Gastrocnemius medialis (tissue), 4 donors: ENCODE results near the gene SMIM44. TPM values are rescaled to one million over a fixed set of nuclear protein-coding genes. Genes with fewer than 3 reads are reported as not detected.

Source experiments
- ATAC-seq, 2 donors: fragments of 150-250 bp; one replicate each; pipeline ENCODE4 v1.9.1; 2016
- DNase-seq, 2 donors: peaks; one replicate each; pipeline ENCODE4 v3.0.0-alpha.2; 2019
- H3K27ac ChIP-seq, 4 donors: fragments of 200-600 bp; sonication (generic); 1 replicate in 1 of 4; 2 replicates in 3 of 4; pipeline ENCODE4 v1.5.1; 2016 to 2018; ENCODE audit warnings: mild to moderate bottlenecking in 2 of 4, moderate library complexity in 1 of 4
- H3K27me3 ChIP-seq, 3 donors: fragments of 200-600 bp; sonication (generic) in 2 of 3; 1 replicate in 1 of 3; 2 replicates in 2 of 3; pipeline versions ENCODE4 v1.5.1 to v1.6.0; 2016 to 2019; ENCODE audit warnings: mild to moderate bottlenecking in 1 of 3, moderate library complexity in 1 of 3
- H3K36me3 ChIP-seq, 2 donors: fragments of 200-600 bp; sonication (generic) in 1 of 2; one replicate each; pipeline ENCODE4 v1.5.1; 2017 to 2018
- H3K4me1 ChIP-seq, 2 donors: fragments of 200-600 bp; sonication (generic) in 1 of 2; one replicate each; pipeline ENCODE4 v1.5.1; 2016 to 2017; ENCODE audit warnings: mild to moderate bottlenecking in 2 of 2
- H3K4me3 ChIP-seq, 4 donors: fragments of 200-600 bp; sonication (generic) in 3 of 4; 1 replicate in 1 of 4; 2 replicates in 3 of 4; pipeline ENCODE4 v1.5.1; 2016 to 2019; ENCODE audit warnings: mild to moderate bottlenecking in 2 of 4
- H3K9me3 ChIP-seq, 3 donors: fragments of 200-600 bp; sonication (generic) in 2 of 3; 1 replicate in 1 of 3; 2 replicates in 2 of 3; pipeline ENCODE4 v1.5.1; 2016 to 2019
- POLR2A ChIP-seq, 2 donors: fragments of 450-650 bp; IDR thresholded peaks; one replicate each; pipeline ENCODE4 v1.6.1; 2017; ENCODE audit warnings: antibody characterized with exemption in 2 of 2, mild to moderate bottlenecking in 2 of 2, moderate library complexity in 2 of 2
- in situ Hi-C, 4 donors: fragments of 200-750 bp; cut with MboI; loops; one replicate each; pipeline versions ENCODE4 v1.15.0 to v1.8.0; 2017; ENCODE audit warnings: low sequenced_read_pairs in 4 of 4
- intact Hi-C: fragments of 100-400 bp; cut with DNase I; formaldehyde crosslinking; loops from one replicate; pipeline ENCODE4 v1.15.1; 2023; ENCODE audit warnings: low total_unique reads
- total RNA-seq, 4 donors: library from RNA; depleted of rRNA; stranded (reverse); fragments of >200 nt; gene quantifications; one replicate each; pipeline versions ENCODE4 v1.1.0 to v1.2.3, GENCODE V29; 2016
- TF ChIP-seq, protein P1 (sequence below), 5 experiments: fragments of 450-650 bp in 3 of 5; fragments of 200-600 bp in 2 of 5; sonication (generic) in 2 of 5; IDR thresholded peaks in 4 of 5; conservative IDR thresholded peaks in 1 of 5; 1 replicate in 4 of 5; 2 replicates in 1 of 5; pipeline ENCODE4 v1.5.1; 2016 to 2019; ENCODE audit warnings: antibody characterized with exemption in 5 of 5, mild to moderate bottlenecking in 3 of 5, moderate library complexity in 3 of 5

The SMIM44 gene
- total RNA-seq, 4 donors from 2014 or later: not detected

DNA sequence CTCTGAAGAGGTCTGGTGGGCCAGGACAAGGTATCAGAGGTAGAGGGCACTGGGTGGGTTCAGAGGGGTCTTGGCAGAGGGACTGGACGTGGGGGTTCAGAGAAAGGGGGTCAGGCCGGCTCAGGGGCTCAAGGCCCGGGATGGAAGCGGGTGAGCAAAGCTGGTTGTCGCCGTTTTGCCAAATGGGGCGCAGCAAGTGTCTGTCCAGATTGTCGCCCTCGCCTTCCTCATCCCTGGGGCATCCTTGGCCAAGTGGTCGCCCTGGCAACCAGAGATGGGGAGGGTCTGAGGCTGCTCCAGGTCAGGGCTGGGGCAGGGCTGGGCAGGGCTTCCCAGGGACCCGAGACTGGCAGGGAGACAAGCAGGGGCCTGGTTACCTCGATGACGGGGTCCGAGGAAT, 10.4 kb upstream of the SMIM44 start:
- intact Hi-C loops: no loop called here

DNA sequence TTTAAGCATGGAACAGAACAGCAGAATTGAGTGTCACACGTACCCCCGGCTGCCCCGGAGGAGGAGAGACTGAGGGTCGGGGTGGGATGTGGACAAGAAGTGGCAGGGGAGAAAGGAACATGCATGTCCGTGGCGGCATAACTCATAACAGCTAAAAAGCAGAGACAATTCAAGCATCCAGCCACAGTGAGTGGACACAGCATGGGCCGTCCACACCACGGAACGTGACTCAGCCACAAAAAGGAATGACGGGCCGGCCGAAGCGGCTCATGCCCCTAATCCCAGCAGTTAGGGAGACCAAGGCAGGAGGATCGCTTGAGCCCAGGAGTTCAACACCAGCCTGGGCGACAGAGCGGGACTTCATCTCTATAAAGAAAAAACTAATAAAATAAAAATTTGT, 9.7 kb upstream of the SMIM44 start:
- TF ChIP-seq, protein P1, sequence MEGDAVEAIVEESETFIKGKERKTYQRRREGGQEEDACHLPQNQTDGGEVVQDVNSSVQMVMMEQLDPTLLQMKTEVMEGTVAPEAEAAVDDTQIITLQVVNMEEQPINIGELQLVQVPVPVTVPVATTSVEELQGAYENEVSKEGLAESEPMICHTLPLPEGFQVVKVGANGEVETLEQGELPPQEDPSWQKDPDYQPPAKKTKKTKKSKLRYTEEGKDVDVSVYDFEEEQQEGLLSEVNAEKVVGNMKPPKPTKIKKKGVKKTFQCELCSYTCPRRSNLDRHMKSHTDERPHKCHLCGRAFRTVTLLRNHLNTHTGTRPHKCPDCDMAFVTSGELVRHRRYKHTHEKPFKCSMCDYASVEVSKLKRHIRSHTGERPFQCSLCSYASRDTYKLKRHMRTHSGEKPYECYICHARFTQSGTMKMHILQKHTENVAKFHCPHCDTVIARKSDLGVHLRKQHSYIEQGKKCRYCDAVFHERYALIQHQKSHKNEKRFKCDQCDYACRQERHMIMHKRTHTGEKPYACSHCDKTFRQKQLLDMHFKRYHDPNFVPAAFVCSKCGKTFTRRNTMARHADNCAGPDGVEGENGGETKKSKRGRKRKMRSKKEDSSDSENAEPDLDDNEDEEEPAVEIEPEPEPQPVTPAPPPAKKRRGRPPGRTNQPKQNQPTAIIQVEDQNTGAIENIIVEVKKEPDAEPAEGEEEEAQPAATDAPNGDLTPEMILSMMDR (IDR thresholded peaks at IDR 0.05 in 4 of 5, conservative IDR thresholded peaks at IDR 0.05 in 1 of 5): no peak
- H3K9me3 ChIP-seq: no peaks in the 10 kb centered on the region
- H3K4me1 ChIP-seq: no peaks in the 10 kb centered on the region
- no peaks in the 10 kb centered on the region for H3K27me3 ChIP-seq
- intact Hi-C loops: no loop called here
- peaks cover 0 to 44% of the 10 kb centered on the region in 2 donors for H3K36me3 ChIP-seq
- H3K27ac ChIP-seq: no peak overlapping the region
- in situ Hi-C loops: no loop called here
- ATAC-seq (no peak), DNase-seq (no peak)
- H3K4me3 ChIP-seq: no peak overlapping the region

More for the DNA sequence above, 10.4 kb upstream of the SMIM44 start:
- ATAC-seq: no peak
- in situ Hi-C loops: no loop called here
- H3K4me1 ChIP-seq: no peaks in the 10 kb centered on the region
- no peak overlapping the region for H3K4me3 ChIP-seq
- no peaks in the 10 kb centered on the region for H3K9me3 ChIP-seq
- no peak overlapping the region for H3K27ac ChIP-seq
- no peaks in the 10 kb centered on the region for H3K27me3 ChIP-seq
- DNase-seq: no peak
- H3K36me3 ChIP-seq: peaks cover 0 to 44% of the 10 kb centered on the region in 2 donors
- TF ChIP-seq, protein P1 (IDR thresholded peaks at IDR 0.05 in 4 of 5, conservative IDR thresholded peaks at IDR 0.05 in 1 of 5): no peak
- no peak for TF ChIP-seq POLR2A (IDR thresholded peaks at IDR 0.05)

DNA sequence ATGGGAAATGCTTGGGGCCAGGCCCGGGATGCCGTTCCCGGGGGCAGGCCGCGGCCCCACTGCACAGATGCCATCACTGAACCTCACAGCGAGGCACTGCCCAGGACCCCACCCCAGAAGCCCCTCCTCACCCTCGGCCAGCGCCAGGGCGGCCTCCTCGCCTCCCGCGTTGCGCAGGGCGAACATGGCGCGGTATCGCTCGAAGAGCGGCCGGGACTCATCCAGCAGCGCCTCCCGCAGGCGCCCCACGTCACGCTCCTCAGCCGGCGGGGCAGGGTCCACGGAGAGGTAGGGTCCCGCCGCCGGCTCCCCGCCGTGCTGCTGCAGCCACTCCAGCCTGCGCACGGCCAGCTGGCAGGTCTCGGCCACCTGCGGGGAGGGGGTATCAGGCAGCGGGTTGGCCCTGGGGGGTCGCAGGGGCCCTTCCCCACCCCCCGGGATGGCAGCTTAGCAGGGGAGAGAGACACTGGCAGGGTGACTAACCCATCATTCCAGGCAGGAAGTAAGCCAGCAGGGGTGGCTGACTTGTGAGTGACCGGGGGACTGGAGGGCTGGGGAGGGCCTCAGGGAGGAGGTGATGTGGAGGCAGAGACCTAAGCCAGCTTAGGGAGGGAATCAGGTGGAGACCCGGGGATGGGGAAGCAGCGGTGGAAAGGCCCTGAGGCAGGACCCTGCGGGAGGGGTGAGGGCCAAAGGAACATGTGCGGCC, 9.0 kb upstream of the SMIM44 start:
- H3K27me3 ChIP-seq: no peaks in the 10 kb centered on the region
- no peak for ATAC-seq
- H3K27ac ChIP-seq: no peak overlapping the region
- H3K4me1 ChIP-seq: no peaks in the 10 kb centered on the region
- H3K36me3 ChIP-seq: peaks cover 0 to 44% of the 10 kb centered on the region in 2 donors
- intact Hi-C loops (no loop called here), in situ Hi-C loops (no loop called here)
- no peak for DNase-seq
- H3K9me3 ChIP-seq: no peaks in the 10 kb centered on the region
- TF ChIP-seq POLR2A (IDR thresholded peaks at IDR 0.05): no peak
- TF ChIP-seq, protein P1 (IDR thresholded peaks at IDR 0.05 in 4 of 5, conservative IDR thresholded peaks at IDR 0.05 in 1 of 5): no peak
- H3K4me3 ChIP-seq: no peak overlapping the region

DNA sequence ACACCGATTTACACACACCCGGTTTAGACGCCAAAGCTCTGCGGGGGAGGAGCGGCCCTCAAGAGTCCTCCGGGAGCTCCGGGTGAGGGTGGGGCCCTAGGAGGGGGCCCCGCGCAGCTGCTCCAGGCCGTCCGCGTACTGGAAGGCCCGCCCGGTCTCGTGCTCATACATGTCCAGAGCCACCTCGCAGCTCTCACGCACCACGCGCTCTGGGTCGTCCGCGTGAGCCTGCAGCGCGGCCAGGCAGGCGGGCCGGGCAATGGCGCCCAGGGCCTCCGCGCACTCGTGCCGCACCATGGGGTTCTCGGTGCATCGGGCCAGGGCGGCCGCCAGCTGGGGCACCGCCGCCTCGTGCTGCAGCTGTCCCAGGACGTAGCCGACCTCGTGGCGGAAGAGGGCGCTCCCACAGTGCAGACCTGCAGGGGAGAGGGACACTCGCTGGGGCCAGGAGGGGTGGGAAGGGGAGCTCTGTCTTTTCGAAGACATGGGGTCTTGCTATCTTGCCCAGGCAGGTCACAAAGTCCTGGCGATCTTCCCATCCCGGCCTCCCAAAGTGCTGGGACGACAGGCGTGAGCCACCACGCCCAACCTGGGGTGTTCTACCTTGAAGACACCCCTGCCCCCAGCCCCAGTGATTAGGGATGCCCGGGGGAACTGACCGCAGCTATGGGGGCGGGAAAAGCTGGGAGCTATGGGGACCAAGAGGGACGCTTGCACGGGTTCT, 8.3 kb upstream of the SMIM44 start:
- no peak overlapping the region for H3K4me3 ChIP-seq
- peaks cover 0 to 43% of the 10 kb centered on the region in 2 donors for H3K36me3 ChIP-seq
- in situ Hi-C loops: no loop called here
- ATAC-seq: no peak
- no peaks in the 10 kb centered on the region for H3K4me1 ChIP-seq
- intact Hi-C loops: no loop called here
- no peak overlapping the region for H3K27ac ChIP-seq
- H3K9me3 ChIP-seq: no peaks in the 10 kb centered on the region
- H3K27me3 ChIP-seq: no peaks in the 10 kb centered on the region
- no peak for TF ChIP-seq POLR2A (IDR thresholded peaks at IDR 0.05)
- TF ChIP-seq, protein P1 (IDR thresholded peaks at IDR 0.05 in 4 of 5, conservative IDR thresholded peaks at IDR 0.05 in 1 of 5): no peak
- DNase-seq: no peak
